Measurements from ENCODE around the gene EFEMP2. TPM values are rescaled to one million over a fixed set of nuclear protein-coding genes. Genes with fewer than 3 reads are reported as not detected.

Gene EFEMP2
- total RNA-seq, 1 experiment from 2014 or later, result 23.7 TPM

GRCh38 chr11:65870706-65871681 is 1.6 kb downstream of the EFEMP2 start:
- Histone ChIP-seq H3K4me1 (ENCODE audit: control insufficient read depth, insufficient read depth, low read length) (peaks cover 15% of the 10 kb centered on the region), H3K27ac (ENCODE audit: low read length) (peak overlapping the region; percentile 60), H3K4me3 (ENCODE audit: low read depth in 2 of 2, low read length in 2 of 2) (no peak overlapping the region), H3K36me3 (ENCODE audit: control insufficient read depth, insufficient read depth, low read length) (no peaks in the 10 kb centered on the region), H3K27me3 (ENCODE audit: control insufficient read depth, insufficient read depth, low read length) (no peaks in the 10 kb centered on the region), H3K9me3 (ENCODE audit: control insufficient read depth, insufficient read depth, low read depth, low read length) (no peaks in the 10 kb centered on the region)
- intact Hi-C loops (cut with micrococcal nuclease; ENCODE audit: unreplicated experiment) (no loop called here), in situ Hi-C loops (cut with HindIII; ENCODE audit: low pct_unique_long_range_greater_than_20kb, low sequenced_read_pairs) (no loop called here)
- POLR2A ChIA-PET, result interaction anchor here (1.4 to 2.1 kb wide), 3 partner anchors 10 to 18 kb away, joined by 5 to 9 read pairs (median 7); partner anchors contain the start of gene MUS81
- DNase-seq (ENCODE audit: low read depth, low spot score) (no peak), ATAC-seq (no peak)
- TF ChIP-seq CTCF (IDR thresholded peaks at IDR 0.05), result no peak
- no peak for TF ChIP-seq SIN3A (IDR thresholded peaks at IDR 0.05; ENCODE audit: borderline replicate concordance, insufficient read depth, low read depth, low read length)
- TF ChIP-seq POLR2AphosphoS5 (IDR thresholded peaks at IDR 0.05; ENCODE audit: low read depth, low read length), result peak; percentile 34; the same call in 1 of the 2 replicates
- TF ChIP-seq TCF7L2 (IDR thresholded peaks at IDR 0.05; ENCODE audit: low read depth, low read length), result no peak
- TF ChIP-seq REST (IDR thresholded peaks at IDR 0.05; ENCODE audit: insufficient read depth in 1 of 2, low read depth in 2 of 2, low read length in 1 of 2), result no peak
- no TSS peak for BruUV-seq (replicated peaks)
- CTCF ChIA-PET, result interaction anchor here (0.6 to 1.9 kb wide), 5 partner anchors 11 to 118 kb away, joined by 3 to 10 read pairs (median 5); partner anchors contain the start of gene MUS81

DNA sequence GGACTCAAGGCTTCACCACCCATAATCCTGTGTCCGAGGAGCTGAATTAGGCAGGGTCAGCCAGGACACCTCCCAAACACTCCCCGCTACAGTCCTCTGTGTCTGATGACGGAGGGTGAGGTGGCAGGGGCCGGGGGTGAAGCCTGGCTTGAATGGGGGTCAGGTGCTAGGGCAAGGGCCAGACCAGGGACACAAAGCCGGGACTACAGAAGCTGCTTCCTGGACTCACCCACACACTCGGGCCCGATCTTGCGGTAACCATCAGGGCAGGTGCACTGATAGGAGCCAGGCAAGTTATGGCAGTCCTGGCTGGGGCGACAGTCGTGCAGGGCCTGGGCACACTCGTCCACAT is 2.3 kb downstream of the EFEMP2 start:
- Histone ChIP-seq H3K9me3 (ENCODE audit: control insufficient read depth, insufficient read depth, low read depth, low read length) (no peaks in the 10 kb centered on the region), H3K4me3 (ENCODE audit: low read depth in 2 of 2, low read length in 2 of 2) (no peak overlapping the region), H3K27ac (ENCODE audit: low read length) (no peak overlapping the region), H3K36me3 (ENCODE audit: control insufficient read depth, insufficient read depth, low read length) (no peaks in the 10 kb centered on the region), H3K4me1 (ENCODE audit: control insufficient read depth, insufficient read depth, low read length) (peaks cover 15% of the 10 kb centered on the region), H3K27me3 (ENCODE audit: control insufficient read depth, insufficient read depth, low read length) (no peaks in the 10 kb centered on the region)
- POLR2A ChIA-PET, result interaction anchor here (1.5 to 2.1 kb wide), 2 partner anchors 9 to 11 kb away, joined by 7 to 9 read pairs; partner anchors contain the start of gene MUS81
- ATAC-seq, result no peak
- intact Hi-C loops (cut with micrococcal nuclease; ENCODE audit: unreplicated experiment) (no loop called here), in situ Hi-C loops (cut with HindIII; ENCODE audit: low pct_unique_long_range_greater_than_20kb, low sequenced_read_pairs) (no loop called here)
- DNase-seq (ENCODE audit: low read depth, low spot score), result no peak
- no TSS peak for BruUV-seq (replicated peaks)
- TF ChIP-seq REST (IDR thresholded peaks at IDR 0.05; ENCODE audit: insufficient read depth in 1 of 2, low read depth in 2 of 2, low read length in 1 of 2) (no peak), TCF7L2 (IDR thresholded peaks at IDR 0.05; ENCODE audit: low read depth, low read length) (no peak), POLR2AphosphoS5 (IDR thresholded peaks at IDR 0.05; ENCODE audit: low read depth, low read length) (no peak), SIN3A (IDR thresholded peaks at IDR 0.05; ENCODE audit: borderline replicate concordance, insufficient read depth, low read depth, low read length) (no peak), CTCF (IDR thresholded peaks at IDR 0.05) (no peak)
- CTCF ChIA-PET, result interaction anchor here (0.6 to 1.9 kb wide), 3 partner anchors 14 to 104 kb away, joined by 5 to 11 read pairs (median 10); partner anchors contain the start of gene FIBP

Measured in Panc1 (cell line).